HG02885 (cell line): ENCODE measurements around the gene RHOJ.
"Not testable (repeated sequence)": the region's sequence is repeated elsewhere in the genome, so short reads cannot be mapped to it uniquely, and the experiment has no call there.

Experiments used
- ATAC-seq: cut with Tn5 transposase; IDR thresholded peaks from one replicate; pipeline ENCODE4 v1.9.1; 2021; ENCODE audit warnings: mild to moderate bottlenecking; ENCODE audit not compliant: unreplicated experiment, poor library complexity

RHOJ gene

GRCh38 chr14:63292805-63293204 lies 88.6 kb downstream of the RHOJ start:
- no peak for ATAC-seq

DNA sequence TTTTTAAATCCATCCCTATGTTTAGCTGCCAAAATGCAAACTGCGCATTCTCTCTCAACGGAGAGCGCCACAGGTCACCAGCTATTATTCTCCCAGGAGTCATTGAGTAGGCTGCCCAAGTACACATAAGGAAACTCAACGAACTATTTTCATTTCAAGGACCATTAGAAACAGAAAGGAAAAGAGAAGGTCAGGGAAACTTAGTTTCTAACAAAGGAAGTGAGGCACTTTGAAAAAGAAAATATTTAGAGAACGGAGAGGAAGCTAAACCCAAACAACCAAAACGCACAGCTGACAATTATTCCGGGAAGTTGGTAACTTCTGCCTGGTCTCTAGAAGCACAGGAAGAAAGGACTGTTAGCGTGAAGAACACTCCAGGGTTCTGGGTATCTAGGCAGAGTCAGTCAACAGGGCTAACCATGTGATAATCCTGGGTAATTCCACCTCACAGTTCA lies 91.0 kb downstream of the RHOJ start:
- ATAC-seq = peak; percentile 52

DNA sequence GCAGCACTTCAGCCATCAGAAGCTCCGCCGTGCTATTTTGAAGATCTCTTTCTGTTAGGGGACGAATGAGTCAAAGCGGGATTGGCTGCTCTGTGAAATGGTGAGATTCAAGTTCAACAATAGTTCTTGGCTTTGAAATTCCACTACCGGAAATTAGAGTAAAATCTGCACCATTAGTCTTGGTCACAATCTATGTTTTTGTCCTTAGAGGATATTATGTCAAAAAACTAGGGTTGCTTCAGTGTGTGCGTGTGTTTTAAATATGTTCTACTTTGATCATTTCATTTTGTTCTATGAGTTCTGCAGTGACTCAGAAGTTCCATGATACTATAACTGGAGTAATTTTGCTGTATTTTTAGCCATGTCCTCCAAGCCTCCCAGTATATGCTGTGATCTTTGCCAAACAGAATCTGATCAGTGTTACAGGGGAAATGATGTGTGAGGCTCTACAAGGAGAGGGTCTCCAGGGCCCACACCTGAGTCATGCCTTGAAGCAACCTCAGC lies 91.9 kb downstream of the RHOJ start:
- peak; percentile 83 for ATAC-seq

DNA sequence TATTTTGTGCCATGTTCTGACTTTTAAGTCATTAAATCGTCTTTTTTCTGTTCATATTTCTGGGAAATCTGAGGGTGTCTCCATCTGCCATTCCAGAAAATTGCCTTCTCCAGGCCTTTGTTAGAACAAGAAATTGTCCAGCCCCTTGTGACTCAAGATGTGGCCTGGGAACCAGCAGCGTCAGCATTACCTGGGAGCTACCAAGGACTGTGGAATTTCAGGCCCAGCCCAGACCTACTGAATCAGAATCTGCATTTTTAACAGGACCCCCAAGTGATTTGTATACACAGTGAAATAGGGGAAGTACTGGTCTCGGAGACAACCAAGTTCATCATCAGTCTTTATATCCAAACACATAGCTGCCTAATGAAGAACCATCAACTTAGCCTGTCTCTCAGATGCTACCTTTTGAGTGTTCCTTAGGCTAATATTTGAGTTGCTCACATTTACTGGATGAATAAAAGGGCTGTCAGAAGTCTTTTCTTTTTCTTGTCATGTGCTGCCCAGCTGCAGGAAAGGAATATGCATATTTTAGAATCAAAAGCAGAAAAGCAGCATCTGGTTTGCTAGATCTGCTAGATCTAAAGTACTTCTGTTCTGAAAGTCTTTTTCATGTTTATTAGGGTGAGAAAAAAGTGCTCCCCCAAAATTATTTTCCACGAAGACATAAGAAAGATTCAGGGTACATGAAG lies 93.3 kb downstream of the RHOJ start:
- no peak for ATAC-seq

GRCh38 chr14:63299351-63300110 lies 95.3 kb downstream of the RHOJ start:
- no peak for ATAC-seq

DNA sequence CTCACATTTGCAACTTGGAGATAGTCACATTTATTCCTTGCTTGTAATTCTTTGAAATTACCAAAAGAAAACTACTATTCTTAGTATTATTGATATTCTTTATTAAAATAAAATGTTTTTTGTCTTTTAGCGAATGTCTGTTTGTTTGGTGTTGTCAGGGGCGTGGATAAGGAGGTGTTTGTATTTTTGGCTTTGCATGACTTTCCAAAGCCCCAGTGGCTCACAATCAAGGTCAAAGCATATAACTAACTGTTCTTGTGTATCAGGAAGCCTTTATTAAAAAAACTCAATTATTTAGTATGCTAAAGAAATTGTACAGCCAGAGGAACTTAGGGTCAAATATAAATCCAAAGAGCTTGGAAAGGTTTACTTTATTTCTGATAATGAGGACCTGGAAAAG lies 96.6 kb downstream of the RHOJ start:
- no peak for ATAC-seq

- no peak for ATAC-seq
These were observed 97.8 kb downstream of the RHOJ start for GRCh38 chr14:63301891-63302534.

DNA sequence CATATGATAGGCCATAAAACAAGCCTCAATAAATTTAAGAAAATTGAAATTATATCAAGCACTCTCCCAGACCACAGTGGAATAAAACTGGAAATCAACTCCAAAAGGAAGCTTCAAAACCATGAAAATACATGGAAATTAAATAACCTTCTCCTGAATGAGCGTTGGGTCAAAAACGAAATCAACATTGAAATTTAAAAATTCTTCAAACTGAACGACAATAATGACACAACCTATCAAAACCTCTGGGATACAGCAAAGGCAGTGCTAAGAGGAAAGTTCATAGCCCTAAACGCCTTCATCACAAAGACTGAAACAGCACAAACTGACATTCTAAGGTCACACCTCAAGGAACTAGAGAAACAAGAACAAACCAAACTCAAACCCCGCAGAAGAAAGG lies 100.2 kb downstream of the RHOJ start:
- not testable (repeated sequence) for ATAC-seq

DNA sequence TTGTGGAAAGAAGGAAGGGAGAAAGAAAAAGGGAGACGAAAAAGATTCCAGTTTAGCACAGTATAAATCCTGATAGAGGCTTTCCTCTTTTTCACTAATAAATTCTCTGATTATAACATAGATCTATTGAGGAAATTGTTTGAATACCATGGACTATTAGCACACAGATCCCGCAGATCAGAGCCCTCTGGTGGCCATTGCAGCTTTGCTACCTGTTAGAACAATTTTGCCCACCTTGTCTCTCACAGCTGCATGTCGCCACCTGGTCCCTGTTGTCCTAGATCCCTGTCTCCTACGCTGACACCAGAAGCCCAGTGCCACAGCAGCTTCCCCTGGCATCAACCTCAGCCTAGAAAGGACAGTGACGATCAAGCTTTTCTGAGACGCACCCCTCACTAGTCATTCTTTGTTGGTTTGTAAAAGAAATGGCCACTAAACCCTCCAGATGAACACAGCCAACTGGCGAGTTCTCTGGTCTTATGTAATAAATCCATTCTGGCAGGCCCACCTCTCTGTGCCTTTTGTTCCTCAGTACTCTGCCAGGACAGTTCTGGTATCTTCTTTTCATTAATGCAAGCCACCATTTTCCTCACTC lies 104.6 kb downstream of the RHOJ start:
- peak; percentile 65 for ATAC-seq

- no peak for ATAC-seq
These were observed 114.6 kb downstream of the RHOJ start, which contains the start of gene GPHB5 for GRCh38 chr14:63318835-63319234. Gene GPHB5, minus strand, starts transcription at chr14:63318935. Its CDS starts 1,086 bp downstream, at chr14:63317849.

GRCh38 chr14:63322472-63322871 lies 118.2 kb downstream of the RHOJ start:
- ATAC-seq = no peak

- no peak for ATAC-seq
These were observed 118.8 kb downstream of the RHOJ start for GRCh38 chr14:63322897-63323573.

- no peak for ATAC-seq
These were observed 122.6 kb downstream of the RHOJ start for GRCh38 chr14:63326840-63327239.

GRCh38 chr14:63328787-63329737 lies 124.8 kb downstream of the RHOJ start:
- ATAC-seq = no peak

DNA sequence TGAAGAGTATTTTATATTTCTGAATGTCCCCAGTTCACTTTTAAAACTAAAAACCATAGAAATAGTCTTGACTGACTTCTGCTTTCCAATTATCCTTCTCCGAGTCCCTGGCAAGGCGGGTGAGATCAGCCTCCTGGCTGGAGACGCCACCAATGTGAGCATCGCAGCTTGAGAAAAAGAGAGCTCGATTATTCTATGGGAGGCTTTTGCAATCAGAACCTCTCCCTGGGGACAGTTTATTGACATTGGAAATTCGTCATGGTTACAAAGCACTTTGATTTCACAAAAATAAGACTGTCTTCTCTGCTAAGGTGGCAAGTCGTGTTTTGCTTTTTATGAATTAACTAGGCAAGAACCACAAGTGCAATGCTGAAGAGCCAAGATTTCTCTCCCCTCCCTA lies 138.1 kb downstream of the RHOJ start:
- ATAC-seq = no peak
